IPS-11a (cell line): ENCODE results near the gene GOLPH3L.
"Not testable (repeated sequence)": the region's sequence is repeated elsewhere in the genome, so short reads cannot be mapped to it uniquely, and the experiment has no call there.

Experiments
- H3K4me3 ChIP-seq: one replicate; pipeline ENCODE4 v1.5.1; 2013; ENCODE audit warnings: low read depth, low read length, control low read depth

The GOLPH3L gene

DNA sequence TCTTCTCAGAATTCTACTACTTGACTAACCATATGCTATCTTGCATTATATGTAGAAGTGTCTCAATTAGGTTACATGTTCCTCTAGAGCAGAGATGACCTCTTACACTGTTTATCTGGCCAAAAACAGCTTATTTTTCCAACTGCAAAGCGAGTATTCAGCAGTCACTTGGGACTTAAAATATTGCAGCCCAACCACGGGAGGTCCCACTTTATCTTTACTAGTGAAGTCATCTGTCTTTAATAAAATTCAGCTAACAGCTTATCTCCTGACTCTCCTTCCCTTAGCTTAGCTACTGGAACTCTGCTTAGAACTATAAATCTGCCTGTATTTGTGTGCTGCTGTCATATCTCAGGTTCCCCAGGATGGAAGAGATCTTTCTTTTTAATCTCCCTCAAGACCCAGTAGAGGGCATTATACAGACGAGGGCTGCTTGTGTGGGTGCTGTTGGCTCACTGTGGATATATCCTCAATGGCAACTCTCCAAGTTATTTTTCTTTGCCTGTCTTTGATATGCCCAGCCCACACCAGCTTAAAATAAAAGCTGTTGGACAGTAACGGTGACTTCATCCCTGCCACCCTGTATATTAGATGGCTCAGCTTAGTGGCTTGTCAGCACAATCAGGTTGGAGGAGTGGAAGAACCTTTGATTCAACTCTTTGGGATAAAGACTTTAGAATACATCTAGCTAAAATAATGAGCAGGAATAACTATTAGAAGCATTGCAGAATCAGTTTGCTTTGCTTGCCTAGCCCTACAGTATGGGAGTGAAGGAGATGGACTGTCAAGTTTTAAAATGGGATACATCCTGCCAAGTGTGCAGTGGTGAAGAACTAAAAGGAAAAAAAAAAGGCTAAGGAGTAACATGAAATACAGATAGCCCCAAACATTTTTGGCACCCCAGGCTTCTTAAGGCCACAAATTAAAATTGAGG, 77.1 kb downstream of the GOLPH3L start:
- H3K4me3 ChIP-seq, result no peak overlapping the region

DNA sequence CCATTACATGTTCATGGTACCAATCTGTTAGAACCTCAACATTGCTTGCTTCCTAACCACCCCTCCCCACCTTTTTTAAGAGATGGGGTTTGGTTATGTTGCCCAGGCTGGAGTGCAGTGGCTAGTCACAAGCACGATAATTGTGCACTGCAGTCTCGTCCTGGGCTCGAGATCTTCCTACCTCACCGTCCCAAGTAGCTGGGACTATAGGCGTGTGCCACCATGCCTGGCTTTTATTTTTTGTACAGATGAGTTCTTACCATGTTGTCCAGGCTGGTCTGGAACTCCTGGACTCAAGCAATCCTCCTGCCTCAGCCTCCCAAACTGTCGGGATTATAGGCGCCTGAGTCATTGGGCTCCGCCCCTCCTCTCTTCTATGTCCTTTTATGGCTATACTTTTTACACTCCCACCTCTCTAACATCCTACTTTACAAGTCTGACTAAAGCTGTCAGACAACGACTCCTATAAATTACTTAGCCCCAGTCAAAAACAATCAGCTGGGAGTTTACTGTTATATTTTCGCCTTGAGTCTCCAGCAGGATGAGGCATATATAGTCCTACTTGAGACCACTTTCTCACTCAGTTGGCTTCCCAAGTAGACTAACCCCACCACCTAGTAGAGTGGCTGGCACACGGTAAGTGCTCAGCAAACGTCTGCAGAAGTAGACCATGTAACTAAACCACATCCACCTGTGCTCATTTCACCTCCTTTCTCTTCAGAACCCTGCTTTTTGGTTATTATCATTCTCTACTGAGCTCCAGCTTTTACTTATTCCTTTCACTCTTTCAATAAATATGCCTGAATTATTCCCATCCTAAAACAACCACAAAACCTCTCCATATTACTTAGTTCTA, 81.4 kb downstream of the GOLPH3L start:
- H3K4me3 ChIP-seq, result no peak overlapping the region

DNA sequence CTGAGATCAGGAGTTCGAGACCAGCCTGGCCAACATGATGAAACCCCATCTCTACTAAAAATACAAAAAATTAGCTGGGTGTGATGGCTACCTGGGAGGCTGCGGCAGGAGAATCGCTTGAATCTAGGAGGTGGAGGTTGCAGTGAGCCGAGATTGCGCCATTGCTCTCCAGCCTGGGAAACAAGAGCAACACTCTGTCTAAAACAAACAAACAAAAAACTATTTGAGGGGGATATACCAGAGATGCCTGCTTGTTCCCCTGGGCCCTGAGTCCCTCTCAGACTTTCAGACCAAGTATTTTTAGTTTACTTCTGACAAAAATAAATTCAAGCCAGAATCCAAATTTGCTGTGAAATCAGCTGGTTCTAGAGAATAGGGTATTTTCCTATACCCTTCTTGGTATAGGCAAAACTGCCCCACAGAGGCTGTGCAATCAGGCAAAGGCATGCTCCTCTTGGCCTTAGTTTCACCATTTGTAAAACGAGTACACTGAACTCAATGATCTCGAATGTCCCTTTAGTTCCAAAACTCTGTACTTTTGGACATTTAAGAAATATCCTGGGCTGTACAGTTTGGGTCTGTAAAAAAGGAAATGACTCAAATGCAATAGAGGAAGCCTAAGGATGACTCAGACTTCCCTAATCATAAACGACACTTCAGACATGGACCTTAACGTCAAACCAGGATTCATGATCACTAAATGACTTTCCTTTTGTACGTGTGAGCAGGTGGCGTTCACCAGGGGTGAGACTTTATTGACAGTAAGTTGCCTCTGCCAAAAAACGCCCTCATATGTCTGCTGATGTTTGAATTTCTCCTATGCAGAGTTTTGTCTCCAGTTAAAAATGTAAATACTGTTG, 83.7 kb downstream of the GOLPH3L start:
- no peak overlapping the region for H3K4me3 ChIP-seq

DNA sequence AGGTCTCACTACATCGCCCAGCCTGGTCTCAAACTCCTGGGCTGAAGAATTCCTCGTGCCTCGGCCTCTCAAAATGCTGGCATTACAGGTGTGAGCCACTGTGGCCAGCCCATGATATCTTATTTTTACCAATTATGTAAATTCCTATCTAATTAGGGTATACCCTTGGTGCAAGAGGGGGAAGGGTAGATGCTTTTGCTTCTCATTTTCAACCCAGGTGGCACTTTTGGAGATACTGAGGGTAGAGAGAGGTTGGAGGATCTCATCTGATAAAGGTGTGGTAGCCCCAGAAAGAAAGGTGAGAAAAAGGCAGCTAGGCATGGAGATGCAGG, 85.0 kb downstream of the GOLPH3L start:
- H3K4me3 ChIP-seq, result no peak overlapping the region

DNA sequence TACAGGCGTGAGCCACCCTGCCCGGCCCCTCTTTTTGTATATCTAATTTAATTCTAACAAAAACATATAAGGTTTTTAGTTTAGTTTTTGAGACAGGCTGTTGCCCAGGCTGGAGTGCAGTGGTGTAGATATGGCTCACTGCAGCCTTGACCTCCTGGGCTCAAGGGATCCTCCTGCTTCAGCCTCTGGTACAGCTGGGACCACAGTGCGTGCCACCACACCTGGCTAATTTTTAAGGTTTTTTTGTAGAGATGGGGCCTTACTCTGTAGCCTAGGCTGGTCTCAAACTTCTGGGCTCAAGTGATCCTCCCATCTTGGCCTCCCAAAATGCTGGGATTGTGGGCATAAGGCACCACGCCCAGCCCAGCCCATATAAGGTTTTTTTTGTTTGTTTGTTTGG, 86.4 kb downstream of the GOLPH3L start:
- no peak overlapping the region for H3K4me3 ChIP-seq

DNA sequence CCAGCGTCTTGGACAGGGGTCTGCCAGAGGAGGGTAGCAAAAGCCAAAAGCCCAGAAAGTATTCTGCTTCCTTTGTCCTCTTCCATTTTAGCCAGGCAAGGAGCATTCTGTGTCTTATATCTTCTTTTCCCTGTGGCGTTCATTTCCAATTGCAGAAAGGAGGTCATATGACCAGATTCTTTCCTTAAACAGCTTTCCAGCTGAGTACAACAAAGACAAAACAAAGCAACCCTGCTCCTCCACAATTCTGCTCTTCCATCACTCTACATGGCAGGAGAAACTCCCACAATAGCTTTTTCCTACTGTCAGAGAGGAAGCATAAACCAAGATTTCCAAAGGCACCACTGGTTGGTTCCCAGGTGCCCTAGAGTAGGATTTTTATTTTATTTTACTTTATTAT, 87.2 kb downstream of the GOLPH3L start:
- no peak overlapping the region for H3K4me3 ChIP-seq

DNA sequence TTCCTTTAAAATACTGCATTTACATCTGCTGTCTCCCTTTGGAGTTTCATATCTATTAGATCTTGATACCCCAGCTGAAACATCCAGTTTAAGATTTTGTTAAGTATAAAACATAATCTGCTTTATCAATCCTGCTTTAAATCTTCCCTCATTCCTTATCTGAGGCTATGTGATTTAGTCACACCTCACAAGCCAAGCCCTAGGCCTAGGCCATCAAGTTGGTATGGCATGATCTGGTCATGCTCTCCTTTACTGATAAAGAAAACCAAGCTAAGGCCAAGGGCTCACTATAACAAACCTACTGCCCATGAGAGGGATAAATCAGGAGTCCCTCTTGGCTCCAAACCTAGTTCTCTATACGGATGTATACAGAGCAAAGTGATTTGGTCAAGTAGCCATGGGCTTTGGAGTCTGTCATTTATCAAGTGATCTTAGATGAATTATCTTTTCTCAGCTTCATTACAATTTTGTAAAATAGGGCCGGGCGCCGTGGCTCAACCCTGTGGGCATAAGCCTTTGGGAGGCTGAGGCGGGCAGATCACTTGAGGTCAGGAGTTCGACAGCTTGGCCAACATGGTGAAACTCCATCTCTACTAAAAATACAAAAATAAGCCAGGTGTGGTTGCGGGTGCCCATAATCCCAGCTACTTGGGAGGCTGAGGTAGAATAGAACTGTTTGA, 90.4 kb downstream of the GOLPH3L start:
- no peak overlapping the region for H3K4me3 ChIP-seq

DNA sequence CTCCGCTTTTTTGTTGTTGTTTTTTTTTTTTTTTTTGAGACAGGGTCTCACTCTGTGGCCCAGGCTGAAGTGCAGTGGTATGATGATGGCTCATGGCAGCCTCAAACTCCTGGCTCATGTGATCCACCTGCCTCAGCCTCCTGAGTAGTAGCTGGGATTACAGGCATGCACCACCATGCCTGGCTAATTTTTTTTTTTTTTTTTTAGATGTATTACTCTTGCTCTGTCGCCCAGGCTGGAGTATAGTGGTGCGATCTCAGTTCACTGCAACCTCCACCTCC, 91.6 kb downstream of the GOLPH3L start:
- H3K4me3 ChIP-seq, result not testable (repeated sequence)

DNA sequence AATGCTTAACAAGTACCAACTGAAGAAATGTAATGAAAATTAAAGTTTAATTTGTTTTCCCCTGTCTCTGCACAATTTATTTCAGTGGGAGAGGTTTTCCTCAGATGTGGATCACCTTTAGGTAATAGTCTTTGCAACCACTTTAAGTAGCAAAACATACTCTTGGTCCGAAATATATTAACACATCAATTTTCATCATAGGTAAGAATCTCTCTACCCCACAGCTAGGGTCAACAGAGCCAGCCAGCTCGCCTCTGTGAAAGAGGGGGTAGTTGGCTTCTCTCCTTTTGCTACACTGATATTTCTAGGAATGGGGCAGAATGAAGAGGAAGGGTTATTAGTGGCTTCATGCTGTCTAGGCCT, 92.7 kb downstream of the GOLPH3L start:
- H3K4me3 ChIP-seq, result no peak overlapping the region

DNA sequence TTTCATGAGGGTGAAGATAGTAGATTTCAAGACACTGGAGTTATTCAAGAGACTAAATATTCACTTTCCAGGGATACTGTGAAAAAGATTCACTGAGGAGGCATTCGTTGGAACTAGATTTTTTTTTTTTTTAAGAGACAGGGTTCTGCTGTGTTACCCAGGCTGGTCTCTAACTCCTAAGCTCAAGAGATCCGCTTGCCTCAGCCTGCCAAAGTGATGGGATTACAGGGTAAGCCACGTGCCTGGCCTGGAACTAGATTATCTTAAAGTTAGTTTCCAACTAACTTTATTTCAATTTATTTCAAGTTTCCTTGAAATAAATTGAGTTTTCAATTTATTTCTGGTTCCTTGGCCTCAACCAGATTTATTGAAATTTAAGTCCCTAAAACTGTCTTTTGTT, 93.2 kb downstream of the GOLPH3L start:
- no peak overlapping the region for H3K4me3 ChIP-seq

DNA sequence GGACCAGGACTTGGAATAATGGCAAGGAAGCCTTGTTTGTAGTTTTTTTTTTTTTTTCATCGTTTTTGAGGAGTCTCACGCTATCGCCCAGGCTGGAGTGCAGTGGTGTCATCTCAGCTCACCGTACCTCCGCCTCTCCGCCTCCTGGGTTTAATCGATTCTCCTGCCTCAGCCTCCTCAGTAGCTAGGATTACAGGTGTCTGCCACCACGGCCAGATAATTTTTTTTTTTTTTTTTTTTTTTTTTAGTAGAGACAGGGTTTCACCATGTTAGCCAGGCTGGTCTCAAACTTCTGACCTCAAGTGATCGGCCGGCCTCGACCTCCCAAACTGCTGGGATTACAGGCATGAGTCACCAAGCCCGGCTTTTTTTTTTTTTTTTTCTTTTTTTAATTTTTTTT, 94.6 kb downstream of the GOLPH3L start:
- not testable (repeated sequence) for H3K4me3 ChIP-seq

DNA sequence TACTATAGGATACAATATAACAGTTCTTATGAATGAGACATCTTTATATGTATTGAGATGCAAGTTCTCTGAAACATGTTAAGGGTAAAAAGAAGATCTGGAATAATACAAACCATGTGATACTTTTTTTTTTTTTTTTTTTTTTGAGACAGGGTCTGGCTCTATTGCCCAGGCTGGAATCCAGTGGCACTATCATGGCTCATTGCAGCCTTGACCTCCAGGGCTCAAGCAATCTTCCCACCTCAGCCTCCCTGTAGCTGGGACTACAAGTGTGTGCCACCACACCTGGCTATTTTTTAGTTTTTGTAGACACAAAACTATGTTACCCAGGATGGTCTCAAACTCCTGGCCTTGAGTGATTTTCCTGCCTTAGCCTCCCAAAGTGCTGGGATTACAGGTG, 95.4 kb downstream of the GOLPH3L start:
- no peak overlapping the region for H3K4me3 ChIP-seq

DNA sequence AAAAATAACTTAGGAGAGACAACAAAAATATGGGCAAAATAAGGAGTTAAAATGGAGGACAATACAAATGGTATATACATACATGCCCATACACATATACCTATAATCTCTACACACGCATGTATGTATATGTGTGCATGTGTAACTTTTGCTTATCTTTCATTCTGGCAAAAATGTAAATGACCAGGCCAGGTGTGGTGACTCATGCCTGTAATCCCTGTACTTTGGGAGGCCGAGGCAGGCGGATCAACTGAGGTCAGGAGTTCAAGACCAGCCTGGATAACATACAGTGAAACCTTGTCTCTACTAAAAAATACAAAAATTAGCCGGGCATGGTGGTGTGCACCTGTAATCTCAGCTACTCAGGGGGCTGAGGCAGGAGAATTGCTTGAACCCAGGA, 98.6 kb downstream of the GOLPH3L start:
- not testable (repeated sequence) for H3K4me3 ChIP-seq

DNA sequence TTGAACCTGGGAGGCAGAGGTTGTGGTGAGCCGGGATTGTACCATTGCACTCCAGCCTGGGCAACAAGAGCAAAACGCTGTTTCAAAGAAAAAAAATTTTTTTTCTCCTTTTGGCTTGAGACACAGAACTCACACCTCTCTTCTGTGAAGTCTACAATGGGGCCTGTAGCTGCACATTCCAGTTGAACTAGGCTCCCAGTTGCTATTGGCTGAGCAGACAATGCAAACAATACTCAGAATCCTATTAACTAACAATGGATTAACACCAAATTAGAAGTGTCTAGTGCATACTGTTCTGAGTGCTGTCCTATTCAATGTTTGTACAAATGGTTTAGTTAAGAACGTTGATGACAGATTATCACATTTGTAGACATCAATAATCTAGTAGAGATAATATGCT, 100.0 kb downstream of the GOLPH3L start:
- no peak overlapping the region for H3K4me3 ChIP-seq
